Measurements from ENCODE around the gene VIPAS39.

GRCh38 chr14:77442196-77442595, 15.2 kb downstream of the VIPAS39 start:
- no peak for TF ChIP-seq EZH2 (IDR thresholded peaks at IDR 0.05; ENCODE audit: insufficient read depth, poor library complexity, severe bottlenecking)
- no peak for TF ChIP-seq EZH2phosphoT487 (IDR thresholded peaks at IDR 0.05; ENCODE audit: insufficient read depth, low read depth)
